H9 (cell line): ENCODE data around the gene PNMA6F. TPM values are rescaled to one million over a fixed set of nuclear protein-coding genes. Genes with fewer than 3 reads are reported as not detected.
A peak's percentile ranks its signal among the peaks of the same experiment; 100 is the strongest.

Experiments used
- DNase-seq: peaks from one replicate; pipeline ENCODE4 v3.0.0-alpha.2; 2017
- H2AFZ ChIP-seq: one replicate; pipeline ENCODE4 v1.6.1; 2013; ENCODE audit warnings: mild to moderate bottlenecking, low read length, control low read depth, moderate library complexity
- H2AK5ac ChIP-seq: 2 replicates; pipeline ENCODE4 v1.6.1; 2013; ENCODE audit warnings: low read length, control low read depth, mixed read lengths; ENCODE audit not compliant: insufficient read length
- H2BK120ac ChIP-seq: one replicate; pipeline ENCODE4 v1.6.1; 2013; ENCODE audit warnings: low read depth, mild to moderate bottlenecking, low read length, control low read depth, inconsistent platforms; ENCODE audit not compliant: poor library complexity, severe bottlenecking
- H2BK12ac ChIP-seq: 2 replicates; pipeline ENCODE4 v1.6.1; 2013; ENCODE audit warnings: low read length, control low read depth, mixed read lengths, low read depth; ENCODE audit not compliant: insufficient read length
- H2BK15ac ChIP-seq: 2 replicates; pipeline ENCODE4 v1.6.1; 2013; ENCODE audit warnings: low read depth, low read length, control low read depth
- H2BK20ac ChIP-seq: one replicate; pipeline ENCODE4 v1.6.1; 2013; ENCODE audit warnings: low read depth, mild to moderate bottlenecking, low read length, control low read depth, inconsistent platforms; ENCODE audit not compliant: poor library complexity, severe bottlenecking
- H2BK5ac ChIP-seq: 2 replicates; pipeline ENCODE4 v1.6.1; 2013; ENCODE audit warnings: low read length, control low read depth, mixed read lengths; ENCODE audit not compliant: insufficient read length
- H3K14ac ChIP-seq: 2 replicates; pipeline ENCODE4 v1.6.1; 2013; ENCODE audit warnings: low read length, control low read depth; ENCODE audit not compliant: insufficient read depth
- H3K18ac ChIP-seq: 2 replicates; pipeline ENCODE4 v1.6.1; 2013; ENCODE audit warnings: low read depth, mild to moderate bottlenecking, mixed read lengths, low read length, control low read depth; ENCODE audit not compliant: insufficient read length
- H3K23ac ChIP-seq: 2 replicates; pipeline ENCODE4 v1.6.1; 2013; ENCODE audit warnings: low read length, control low read depth, mixed read lengths, low read depth; ENCODE audit not compliant: insufficient read length
- H3K23me2 ChIP-seq: 2 replicates; pipeline ENCODE4 v1.6.1; 2013; ENCODE audit warnings: low read depth, mild to moderate bottlenecking, mixed read lengths, low read length, control low read depth; ENCODE audit not compliant: insufficient read length, poor library complexity, severe bottlenecking
- H3K27ac ChIP-seq: 2 replicates; pipeline ENCODE4 v1.5.1; 2013; ENCODE audit warnings: low read length, control low read depth, mixed read lengths, low read depth; ENCODE audit not compliant: insufficient read length
- H3K27me3 ChIP-seq: 2 replicates; pipeline ENCODE4 v1.6.1; 2013; ENCODE audit warnings: low read length, control low read depth, inconsistent platforms; ENCODE audit not compliant: insufficient read depth
- H3K4ac ChIP-seq: 2 replicates; pipeline ENCODE4 v1.6.1; 2013; ENCODE audit warnings: low read depth, mild to moderate bottlenecking, control low read depth, inconsistent platforms, low read length, moderate library complexity
- H3K4me1 ChIP-seq: 2 replicates; pipeline ENCODE4 v1.6.1; 2013; ENCODE audit warnings: low read length, control low read depth, inconsistent platforms; ENCODE audit not compliant: insufficient read depth
- H3K4me2 ChIP-seq: 2 replicates; pipeline ENCODE4 v1.6.1; 2013; ENCODE audit warnings: low read length, control low read depth, mixed read lengths; ENCODE audit not compliant: insufficient read length, insufficient read depth
- H3K56ac ChIP-seq: 2 replicates; pipeline ENCODE4 v1.6.1; 2013; ENCODE audit warnings: low read depth, mild to moderate bottlenecking, mixed read lengths, low read length, control low read depth; ENCODE audit not compliant: insufficient read length
- H3K79me1 ChIP-seq: 2 replicates; pipeline ENCODE4 v1.6.1; 2013; ENCODE audit warnings: low read depth, mild to moderate bottlenecking, moderate library complexity, low read length, control low read depth, inconsistent platforms; ENCODE audit not compliant: insufficient read depth, poor library complexity, severe bottlenecking
- H3K79me2 ChIP-seq: 2 replicates; pipeline ENCODE4 v1.6.1; 2013; ENCODE audit warnings: low read length, control low read depth, inconsistent platforms; ENCODE audit not compliant: insufficient read depth
- H3K9ac ChIP-seq: 2 replicates; pipeline ENCODE4 v1.6.1; 2013; ENCODE audit warnings: low read length, control low read depth, mixed read lengths; ENCODE audit not compliant: insufficient read length; ENCODE audit errors: extremely low read depth
- H3K9me3 ChIP-seq: one replicate; pipeline ENCODE4 v1.6.1; 2013; ENCODE audit warnings: low read depth, low read length, inconsistent platforms; ENCODE audit not compliant: control insufficient read depth
- H3T11ph ChIP-seq: one replicate; pipeline ENCODE4 v1.6.1; 2013; ENCODE audit warnings: mild to moderate bottlenecking, low read length, control low read depth, inconsistent platforms
- H4K20me1 ChIP-seq: one replicate; pipeline ENCODE4 v1.6.1; 2013; ENCODE audit not compliant: control insufficient read depth, insufficient read length, insufficient read depth
- H4K5ac ChIP-seq: 2 replicates; pipeline ENCODE4 v1.6.1; 2013; ENCODE audit warnings: low read depth, mild to moderate bottlenecking, mixed read lengths, low read length, control low read depth; ENCODE audit not compliant: insufficient read length
- H4K8ac ChIP-seq: replicated peaks from 2 replicates; pipeline ENCODE4 v1.6.1; 2013; ENCODE audit warnings: low read length, control low read depth, mixed read lengths, low read depth; ENCODE audit not compliant: insufficient read length
- H4K91ac ChIP-seq: 2 replicates; pipeline ENCODE4 v1.6.1; 2013; ENCODE audit warnings: low read depth, mild to moderate bottlenecking, moderate library complexity, mixed read lengths, low read length, control low read depth; ENCODE audit not compliant: insufficient read length
- H3K27ac Mint-ChIP-seq, 3 experiments: 2 replicates in 2 of 3; 3 replicates in 1 of 3; pipeline ENCODE4 v1.8.0; 2020 to 2021; ENCODE audit warnings: mixed read lengths in 3 of 3, mild to moderate bottlenecking in 1 of 3, moderate library complexity in 1 of 3
- H3K27me3 Mint-ChIP-seq: 2 replicates; pipeline ENCODE4 v1.8.0; 2021; ENCODE audit warnings: low read depth, mild to moderate bottlenecking, moderate library complexity, mixed read lengths
- H3K36me3 Mint-ChIP-seq, 3 experiments: 2 replicates in 2 of 3; 3 replicates in 1 of 3; pipeline ENCODE4 v1.8.0; 2020 to 2021; ENCODE audit warnings: low read depth in 3 of 3, mixed read lengths in 3 of 3; ENCODE audit not compliant: insufficient read depth in 1 of 3
- H3K4me1 Mint-ChIP-seq, 2 experiments: 2 replicates each; pipeline ENCODE4 v1.8.0; 2020; ENCODE audit warnings: mixed read lengths in 2 of 2
- H3K4me3 Mint-ChIP-seq, 2 experiments: 2 replicates in 1 of 2; 3 replicates in 1 of 2; pipeline ENCODE4 v1.8.0; 2020 to 2021; ENCODE audit warnings: mild to moderate bottlenecking in 2 of 2, mixed read lengths in 2 of 2, moderate library complexity in 1 of 2
- H3K9me3 Mint-ChIP-seq, 2 experiments: 2 replicates in 1 of 2; 3 replicates in 1 of 2; pipeline ENCODE4 v1.8.0; 2020; ENCODE audit warnings: mild to moderate bottlenecking in 2 of 2, mixed read lengths in 2 of 2, moderate library complexity in 1 of 2
- CTCF ChIP-seq: fragments of 200-600 bp; sonication (generic); conservative IDR thresholded peaks from 3 replicates; pipeline ENCODE4 v1.8.0; 2021; ENCODE audit warnings: antibody characterized with exemption, mild to moderate bottlenecking
- WGBS: extraction: QIAGEN DNeasy Blood & Tissue Kit; methylation state at CpG from one replicate; pipeline ENCODE4 v1.1.7; 2013; ENCODE audit warnings: missing lambda C conversion rate, low lambda C conversion rate, mixed read lengths; ENCODE audit not compliant: insufficient read length; ENCODE audit errors: extremely low coverage; 5-methylcytosine and 5-hydroxymethylcytosine counted together
- total RNA-seq: library from RNA; stranded (reverse); gene quantifications from 2 replicates; pipeline ENCODE4 v1.2.1, GENCODE V29; 2021

Gene PNMA6F
- total RNA-seq, 1 experiment from 2014 or later = not detected

- DNase-seq = peak; percentile 49
- no peak overlapping the region; a peak in 1 of 5 replicates for H3K4me3 Mint-ChIP-seq
- WGBS = no CpG with 5 or more reads among the region's 12 CpGs
Observed at GRCh38 chrX:153353416-153353815, 31.8 kb upstream of the PNMA6F start.

More at GRCh38 chrX:153353416-153353815, 31.8 kb upstream of the PNMA6F start:
- Mint-ChIP-seq H3K4me1 (peaks cover 6% of the 10 kb centered on the region in 2 experiments; a peak in 2 of 4 replicates), H3K36me3 (peaks cover 19 to 55% (median 33%) of the 10 kb centered on the region in 3 experiments), H3K27me3 (peaks cover 3% of the 10 kb centered on the region; the same call in 1 of the 2 replicates), H3K27ac (no peak overlapping the region), H3K9me3 (peaks cover 80 to 91% of the 10 kb centered on the region in 2 experiments)
- Histone ChIP-seq H3K27me3 (no peaks in the 10 kb centered on the region), H2BK120ac (no peak overlapping the region), H4K8ac (no peak overlapping the region), H4K91ac (no peak overlapping the region), H4K5ac (no peak overlapping the region), H2AK5ac (no peak overlapping the region), H4K20me1 (no peaks in the 10 kb centered on the region), H2BK12ac (no peak overlapping the region), H2BK15ac (no peak overlapping the region), H3T11ph (no peak overlapping the region), H3K4me2 (no peak overlapping the region), H3K79me1 (no peaks in the 10 kb centered on the region), H3K23ac (no peak overlapping the region), H2BK20ac (no peak overlapping the region), H3K18ac (no peak overlapping the region), H3K9ac (no peak overlapping the region), H3K14ac (no peak overlapping the region), H2AFZ (no peak overlapping the region), H3K9me3 (peaks cover 66% of the 10 kb centered on the region), H3K56ac (no peak overlapping the region), H3K4ac (no peak overlapping the region), H3K27ac (no peak overlapping the region), H3K4me1 (no peaks in the 10 kb centered on the region), H2BK5ac (no peak overlapping the region), H3K79me2 (no peaks in the 10 kb centered on the region), H3K23me2 (no peaks in the 10 kb centered on the region)
- peak; percentile 36; the same call in 2 of the 3 replicates for TF ChIP-seq CTCF
